ENCODE measurements around the gene SMYD3. TPM values are rescaled to one million over a fixed set of nuclear protein-coding genes. Genes with fewer than 3 reads are reported as not detected.

The SMYD3 gene
- total and polyA plus RNA-seq, 2 donors (not counting 1 experiment from before 2014, with no cell fraction given), result 69.4 to 83.1 TPM

GRCh38 chr1:246041360-246041759 lies 465.7 kb downstream of the SMYD3 start:
- H3K79me2 ChIP-seq (ENCODE audit: control insufficient read depth, insufficient read depth, low read length), result no peaks in the 10 kb centered on the region
- TF ChIP-seq EZH2 (IDR thresholded peaks at IDR 0.05; ENCODE audit: low read length, missing control alignments) (no peak), CTCF (conservative IDR thresholded peaks at IDR 0.05 in 1 of 2, IDR thresholded peaks at IDR 0.05 in 1 of 2; ENCODE audit: low read depth in 1 of 2, low read length in 2 of 2) (no peak)
- no peak overlapping the region for H3K4me2 ChIP-seq (ENCODE audit: extremely low read depth, insufficient read depth, low read length)
- DNase-seq (ENCODE audit: low read depth in 2 of 2), result no peak
- no peaks in the 10 kb centered on the region for H3K9me3 ChIP-seq (ENCODE audit: control insufficient read depth, insufficient read depth, low read depth, low read length)
- H3K27ac ChIP-seq (ENCODE audit: insufficient read depth, low read length), result no peak overlapping the region
- H3K36me3 ChIP-seq (ENCODE audit: control insufficient read depth, insufficient read depth, low read length), result no peaks in the 10 kb centered on the region
- H2AFZ ChIP-seq (ENCODE audit: low read length), result no peak overlapping the region
- H3K4me3 ChIP-seq (replicated peaks in 1 of 4; ENCODE audit: control extremely low read depth in 1 of 4, insufficient read depth in 1 of 4, low read depth in 3 of 4, low read length in 4 of 4), result no peak overlapping the region
- H4K20me1 ChIP-seq (ENCODE audit: control insufficient read depth, extremely low read depth, insufficient read depth, low read length), result no peaks in the 10 kb centered on the region
- H3K9ac ChIP-seq (ENCODE audit: insufficient read depth, low read length), result no peak overlapping the region
- no peaks in the 10 kb centered on the region for H3K27me3 ChIP-seq (ENCODE audit: control insufficient read depth, insufficient read depth, low read length)
- no peaks in the 10 kb centered on the region for H3K4me1 ChIP-seq (ENCODE audit: control insufficient read depth, extremely low read depth, insufficient read depth, low read length)

- Histone ChIP-seq H4K20me1 (ENCODE audit: control insufficient read depth, extremely low read depth, insufficient read depth, low read length) (no peaks in the 10 kb centered on the region), H2AFZ (ENCODE audit: low read length) (no peak overlapping the region), H3K4me2 (ENCODE audit: extremely low read depth, insufficient read depth, low read length) (no peak overlapping the region), H3K4me3 (replicated peaks in 1 of 4; ENCODE audit: control extremely low read depth in 1 of 4, insufficient read depth in 1 of 4, low read depth in 3 of 4, low read length in 4 of 4) (no peak overlapping the region), H3K4me1 (ENCODE audit: control insufficient read depth, extremely low read depth, insufficient read depth, low read length) (no peaks in the 10 kb centered on the region), H3K27ac (ENCODE audit: insufficient read depth, low read length) (no peak overlapping the region), H3K27me3 (ENCODE audit: control insufficient read depth, insufficient read depth, low read length) (no peaks in the 10 kb centered on the region), H3K9me3 (ENCODE audit: control insufficient read depth, insufficient read depth, low read depth, low read length) (no peaks in the 10 kb centered on the region), H3K79me2 (ENCODE audit: control insufficient read depth, insufficient read depth, low read length) (no peaks in the 10 kb centered on the region), H3K9ac (ENCODE audit: insufficient read depth, low read length) (no peak overlapping the region), H3K36me3 (ENCODE audit: control insufficient read depth, insufficient read depth, low read length) (no peaks in the 10 kb centered on the region)
- no peak for DNase-seq (ENCODE audit: low read depth in 2 of 2)
- no peak for TF ChIP-seq CTCF (conservative IDR thresholded peaks at IDR 0.05 in 1 of 2, IDR thresholded peaks at IDR 0.05 in 1 of 2; ENCODE audit: low read depth in 1 of 2, low read length in 2 of 2)
- TF ChIP-seq EZH2 (IDR thresholded peaks at IDR 0.05; ENCODE audit: low read length, missing control alignments), result no peak
Observed at GRCh38 chr1:246040200-246040890, 466.7 kb downstream of the SMYD3 start.

DNA sequence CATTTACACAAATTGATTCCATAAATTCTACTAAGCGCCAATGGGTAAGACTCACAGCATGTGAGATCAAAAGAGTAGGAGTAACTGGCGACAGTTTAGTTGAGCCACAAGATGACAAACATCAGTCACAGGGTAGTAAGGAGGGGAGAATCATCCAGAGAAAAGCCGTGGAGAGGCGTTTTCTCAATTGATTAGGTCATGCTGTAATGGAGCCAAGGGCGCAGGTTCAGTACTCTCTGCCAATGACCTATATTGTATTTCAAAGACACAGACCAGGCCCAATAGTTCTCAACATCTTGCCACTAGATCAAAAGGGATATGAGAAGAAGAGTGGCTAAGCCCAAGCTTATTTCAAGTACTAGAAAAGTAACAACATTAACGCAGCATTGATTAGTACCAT lies 467.5 kb downstream of the SMYD3 start:
- H3K4me1 ChIP-seq (ENCODE audit: control insufficient read depth, extremely low read depth, insufficient read depth, low read length), result no peaks in the 10 kb centered on the region
- no peak overlapping the region for H2AFZ ChIP-seq (ENCODE audit: low read length)
- H3K27ac ChIP-seq (ENCODE audit: insufficient read depth, low read length), result no peak overlapping the region
- DNase-seq (ENCODE audit: low read depth in 2 of 2), result no peak
- no peaks in the 10 kb centered on the region for H3K36me3 ChIP-seq (ENCODE audit: control insufficient read depth, insufficient read depth, low read length)
- no peak overlapping the region for H3K4me2 ChIP-seq (ENCODE audit: extremely low read depth, insufficient read depth, low read length)
- H3K9me3 ChIP-seq (ENCODE audit: control insufficient read depth, insufficient read depth, low read depth, low read length), result no peaks in the 10 kb centered on the region
- no peak overlapping the region for H3K4me3 ChIP-seq (replicated peaks in 1 of 4; ENCODE audit: control extremely low read depth in 1 of 4, insufficient read depth in 1 of 4, low read depth in 3 of 4, low read length in 4 of 4)
- H3K79me2 ChIP-seq (ENCODE audit: control insufficient read depth, insufficient read depth, low read length), result no peaks in the 10 kb centered on the region
- H3K27me3 ChIP-seq (ENCODE audit: control insufficient read depth, insufficient read depth, low read length), result no peaks in the 10 kb centered on the region
- TF ChIP-seq CTCF (conservative IDR thresholded peaks at IDR 0.05 in 1 of 2, IDR thresholded peaks at IDR 0.05 in 1 of 2; ENCODE audit: low read depth in 1 of 2, low read length in 2 of 2) (no peak), EZH2 (IDR thresholded peaks at IDR 0.05; ENCODE audit: low read length, missing control alignments) (no peak)
- no peaks in the 10 kb centered on the region for H4K20me1 ChIP-seq (ENCODE audit: control insufficient read depth, extremely low read depth, insufficient read depth, low read length)
- H3K9ac ChIP-seq (ENCODE audit: insufficient read depth, low read length), result no peak overlapping the region
